RWPE1 (cell line): ENCODE results near the gene SLC7A11.
A peak's percentile ranks its signal among the peaks of the same experiment; 100 is the strongest.

ENCODE experiments used
- CTCF ChIA-PET: fragments of 350-600 bp; sonication (Branson Sonifier 250); formaldehyde crosslinking; extraction: SDS; loops from one replicate; lab custom pipeline; 2021; lab: Yijun Ruan, JAX
- POLR2A ChIA-PET: fragments of 400-600 bp; formaldehyde crosslinking; extraction: SDS; loops from one replicate; lab custom pipeline; 2020; ENCODE audit warnings: antibody characterized with exemption; ENCODE audit not compliant: low non-redundant PET; lab: Yijun Ruan, JAX
- DNase-seq: peaks from one replicate; pipeline ENCODE4 v3.0.0; 2012; ENCODE audit warnings: low spot score
- H3K27ac ChIP-seq: fragments of 450-650 bp; 2 replicates; pipeline ENCODE4 v1.5.1; 2017
- CTCF ChIP-seq: fragments of 450-650 bp; conservative IDR thresholded peaks from 2 replicates; pipeline ENCODE4 v1.5.1; 2017; ENCODE audit warnings: low read depth, mild to moderate bottlenecking

The SLC7A11 gene

GRCh38 chr4:138188406-138189084, 53.6 kb downstream of the SLC7A11 start:
- CTCF ChIA-PET, result no interaction called here
- peak overlapping the region; percentile 74 for H3K27ac ChIP-seq
- POLR2A ChIA-PET, result no interaction called here
- TF ChIP-seq CTCF, result no peak
- peak; percentile 46 for DNase-seq

GRCh38 chr4:138185859-138186645, 56.1 kb downstream of the SLC7A11 start:
- TF ChIP-seq CTCF, result no peak
- no peak for DNase-seq
- POLR2A ChIA-PET, result no interaction called here
- CTCF ChIA-PET, result interaction anchor here (0.6 to 0.7 kb wide), 2 partner anchors 139 to 733 kb away, joined by 3 to 5 read pairs; no protein-coding TSS in a partner anchor
- no peak overlapping the region for H3K27ac ChIP-seq

GRCh38 chr4:138184886-138185285, 57.3 kb downstream of the SLC7A11 start:
- DNase-seq, result no peak
- CTCF ChIA-PET, result interaction anchor here (0.6 kb wide), 1 partner anchor 496 kb away, joined by 3 read pairs; no protein-coding TSS in a partner anchor
- TF ChIP-seq CTCF, result no peak
- H3K27ac ChIP-seq, result no peak overlapping the region
- POLR2A ChIA-PET, result no interaction called here

- peak; percentile 64 for TF ChIP-seq CTCF
- ChIA-PET CTCF (interaction anchor here (0.5 to 1.3 kb wide), 6 partner anchors 21 to 633 kb away, joined by 3 to 6 read pairs (median 3); no protein-coding TSS in a partner anchor), POLR2A (no interaction called here)
- H3K27ac ChIP-seq, result no peak overlapping the region
- DNase-seq, result peak; percentile 23
Measured at GRCh38 chr4:138182838-138183426, 59.2 kb downstream of the SLC7A11 start.

GRCh38 chr4:138181287-138181686, 60.9 kb downstream of the SLC7A11 start:
- no peak overlapping the region for H3K27ac ChIP-seq
- no peak for DNase-seq
- no peak for TF ChIP-seq CTCF
- ChIA-PET CTCF (no interaction called here), POLR2A (no interaction called here)

- ChIA-PET POLR2A (no interaction called here), CTCF (no interaction called here)
Measured at GRCh38 chr4:138178566-138178965, 63.6 kb downstream of the SLC7A11 start.

More at GRCh38 chr4:138178566-138178965, 63.6 kb downstream of the SLC7A11 start:
- TF ChIP-seq CTCF, result no peak
- H3K27ac ChIP-seq, result no peak overlapping the region
- DNase-seq, result peak; percentile 5
